ENCODE results near the gene SRBD1. TPM values are rescaled to one million over a fixed set of nuclear protein-coding genes. Genes with fewer than 3 reads are reported as not detected.

SRBD1 gene
- total RNA-seq, result 9.7 and 10.7 TPM in 2 replicates

GRCh38 chr2:45611020-45611859 lies at the start of gene SRBD1:
Gene SRBD1, minus strand, starts transcription at chr2:45611267. Its CDS starts 5,826 bp downstream, at chr2:45605441.

GRCh38 chr2:45651415-45652089 lies 40.5 kb upstream of the SRBD1 start, which contains the start of gene PRKCE:
Gene PRKCE, plus strand, starts transcription at chr2:45651675.

Other genes with a start within 250 kb of the SRBD1 start
- 1.7 and 6.5 TPM in 2 replicates for gene PRKCE, start 40.4 kb upstream of the SRBD1 start, total RNA-seq